ELF-1 (cell line): ENCODE data around the gene MARCO.
"Not testable (repeated sequence)": the region's sequence is repeated elsewhere in the genome, so short reads cannot be mapped to it uniquely, and the experiment has no call there.

Experiments used
- DNase-seq: peaks from one replicate; pipeline ENCODE4 v3.0.0-alpha.2; 2016; ENCODE audit warnings: low read depth, low spot score

Gene MARCO

GRCh38 chr2:118929059-118929458, 12.9 kb upstream of the MARCO start:
- no peak for DNase-seq

- DNase-seq, result no peak
Observed at GRCh38 chr2:118932949-118933348, 9.0 kb upstream of the MARCO start.

GRCh38 chr2:118936306-118936705, 5.7 kb upstream of the MARCO start:
- DNase-seq, result no peak

DNA sequence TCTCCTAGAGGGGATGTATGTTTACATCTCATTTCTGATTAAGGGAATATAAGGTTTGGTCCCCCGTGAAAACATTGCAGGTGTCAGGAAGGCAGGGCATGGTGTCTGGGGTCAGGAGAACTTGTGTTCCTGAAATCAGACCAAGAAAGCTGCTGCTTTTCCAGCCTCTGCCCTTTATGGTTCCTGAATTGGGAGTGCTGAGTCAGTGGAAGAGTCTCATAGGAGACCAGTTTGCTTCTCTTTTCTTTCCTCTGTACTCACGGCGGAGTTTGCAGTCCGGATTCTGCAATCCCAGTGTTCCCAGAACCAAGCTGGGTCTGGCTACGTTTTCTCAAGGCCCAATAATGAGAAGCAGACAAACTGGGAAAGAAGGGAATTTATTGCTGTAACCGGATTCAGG, 5.1 kb upstream of the MARCO start:
- DNase-seq, result no peak

GRCh38 chr2:118937817-118938216, 4.2 kb upstream of the MARCO start:
- DNase-seq, result no peak

- DNase-seq, result no peak
Observed at GRCh38 chr2:118939994-118940393, 2.0 kb upstream of the MARCO start.

GRCh38 chr2:118940486-118941120, 1.4 kb upstream of the MARCO start:
- no peak for DNase-seq

DNA sequence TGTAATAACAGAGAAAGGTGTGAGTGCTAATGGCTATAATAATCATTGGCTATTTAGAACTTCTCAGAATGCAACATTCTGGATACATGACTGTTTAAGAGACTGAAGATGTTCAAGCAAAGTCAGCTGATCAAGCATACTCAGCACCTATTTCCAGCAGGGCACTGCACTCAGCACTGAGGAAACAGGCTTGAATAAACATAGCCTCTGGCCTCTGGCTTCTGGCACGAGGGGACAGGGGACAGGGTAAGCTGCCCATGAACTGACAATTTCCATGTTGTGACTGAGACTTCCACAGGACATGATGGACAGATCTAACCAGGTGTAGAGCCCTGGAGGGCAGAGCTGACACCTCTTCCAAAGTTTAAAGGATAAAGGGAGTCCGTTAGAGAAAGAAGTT, 1.3 kb downstream of the MARCO start:
- no peak for DNase-seq

DNA sequence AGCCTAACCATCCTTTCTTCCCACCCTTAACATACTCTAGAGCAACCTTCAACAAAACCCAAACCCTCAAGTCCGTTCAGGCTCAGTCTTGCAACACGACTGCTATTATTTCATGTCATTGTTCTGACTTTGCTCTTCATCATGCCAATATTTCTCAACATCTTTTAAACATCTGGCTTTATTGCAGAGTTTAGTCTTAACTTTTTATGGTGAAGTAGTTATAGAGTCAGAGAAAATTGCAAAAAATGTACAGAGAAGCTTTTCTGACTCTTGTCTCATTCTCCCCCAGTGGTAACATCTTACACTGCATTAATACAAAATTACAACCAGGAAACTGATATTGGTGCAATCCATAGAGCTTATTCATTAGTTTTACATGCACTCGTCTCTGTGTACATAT, 3.9 kb downstream of the MARCO start:
- no peak for DNase-seq

GRCh38 chr2:118948266-118948665, 6.3 kb downstream of the MARCO start:
- not testable (repeated sequence) for DNase-seq

DNA sequence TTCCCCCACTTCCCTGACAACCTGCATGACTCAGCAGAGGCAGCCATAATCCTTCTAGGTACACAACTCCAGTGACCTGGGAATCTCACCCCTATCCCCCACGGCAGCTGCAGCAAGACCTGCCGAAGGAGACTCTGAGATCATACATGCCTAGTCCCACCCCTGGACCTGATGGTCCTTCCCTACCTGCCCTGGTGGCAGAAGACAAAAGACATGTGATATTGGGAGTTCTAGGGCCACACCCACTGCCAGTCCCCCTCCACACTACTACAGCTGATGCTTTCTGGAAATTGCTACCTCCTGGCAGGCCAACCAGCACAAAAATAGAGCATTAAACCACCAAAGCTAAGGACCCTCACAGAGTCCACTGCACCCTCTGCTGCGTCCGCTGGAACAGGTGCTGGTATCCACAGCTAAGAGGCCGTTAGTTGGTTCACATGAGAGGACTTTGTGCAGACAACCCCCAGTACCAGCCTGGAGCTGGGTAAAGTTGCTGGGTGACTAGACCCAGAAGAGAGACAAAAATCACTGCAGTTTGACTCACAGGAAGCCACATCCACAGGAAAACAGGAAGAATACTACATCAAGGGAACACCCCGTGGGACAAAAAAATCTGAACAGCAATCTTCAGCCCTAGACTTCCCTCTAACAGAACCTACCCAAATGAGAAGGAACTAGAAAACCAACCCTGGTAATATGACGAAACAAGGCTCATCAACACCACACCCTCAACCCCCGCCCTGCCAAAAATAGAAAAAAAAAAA, 12.5 kb downstream of the MARCO start:
- no peak for DNase-seq

GRCh38 chr2:118965737-118966136, 23.7 kb downstream of the MARCO start:
- DNase-seq, result no peak

DNA sequence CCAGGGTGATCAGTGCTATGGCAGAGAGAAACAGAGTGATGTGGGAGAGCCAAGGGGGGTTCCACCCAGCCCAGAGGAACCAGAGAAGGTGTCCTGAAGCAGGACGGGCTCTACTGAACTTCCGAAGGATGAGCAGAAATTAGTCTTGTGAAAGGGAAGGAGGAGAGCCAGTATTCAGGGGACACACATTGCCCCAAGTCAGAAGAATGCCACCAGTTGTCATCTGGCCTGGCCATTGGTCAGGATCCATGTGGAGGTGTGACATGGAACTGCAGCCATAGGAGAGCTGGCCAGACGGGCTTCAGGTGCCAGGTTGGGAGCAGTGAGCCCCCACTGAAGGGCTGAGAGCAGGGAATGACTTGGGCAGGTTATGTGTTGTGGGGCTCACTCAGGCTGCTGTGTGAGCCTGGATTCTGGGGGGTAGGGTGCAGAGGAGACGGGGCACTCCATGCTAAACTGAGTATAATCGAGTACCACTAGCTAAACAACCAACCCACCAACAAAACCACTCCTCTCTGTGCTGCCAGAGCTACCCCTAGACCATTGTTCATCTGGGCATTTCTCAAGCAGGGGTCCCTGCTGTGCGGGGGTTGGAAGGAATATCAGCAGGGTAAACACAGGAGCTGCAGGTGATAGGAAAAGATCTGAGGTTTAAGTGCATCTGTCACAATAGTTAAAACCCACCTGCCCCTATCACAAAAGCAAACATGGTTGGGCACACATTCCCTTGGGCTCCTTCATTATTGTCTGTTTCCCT, 25.3 kb downstream of the MARCO start:
- no peak for DNase-seq

DNA sequence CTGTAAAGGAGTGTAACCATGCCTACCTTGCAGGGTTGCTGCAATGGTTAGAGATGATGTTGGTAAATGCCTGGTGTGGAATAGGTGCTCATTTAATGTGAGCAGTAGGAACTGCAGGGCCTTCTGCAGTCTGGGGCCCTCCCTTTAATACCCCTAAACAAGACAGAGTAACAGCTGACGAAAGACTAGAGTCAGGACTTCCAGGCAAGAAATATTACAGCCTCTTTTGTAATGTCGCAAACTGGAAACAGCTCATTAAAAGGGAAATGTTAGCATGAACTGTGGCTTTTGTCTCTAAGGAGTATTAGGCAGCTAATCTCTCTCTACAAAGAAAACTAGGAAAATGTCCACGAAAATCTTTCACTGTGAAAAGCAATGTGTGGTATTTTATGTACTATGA, 26.0 kb downstream of the MARCO start:
- DNase-seq, result no peak

- no peak for DNase-seq
Observed at GRCh38 chr2:118968961-118969733, 27.2 kb downstream of the MARCO start.

GRCh38 chr2:118969734-118970395, 27.9 kb downstream of the MARCO start:
- no peak for DNase-seq

- no peak for DNase-seq
Observed at GRCh38 chr2:118970396-118971135, 28.6 kb downstream of the MARCO start.

GRCh38 chr2:118971245-118972122, 29.5 kb downstream of the MARCO start:
- DNase-seq, result no peak

GRCh38 chr2:118973542-118973951, 31.6 kb downstream of the MARCO start:
- no peak for DNase-seq
